GM21447 (cell line): ENCODE results near the gene RAB25.
"Not testable (repeated sequence)": the region's sequence is repeated elsewhere in the genome, so short reads cannot be mapped to it uniquely, and the experiment has no call there.

ENCODE experiments used
- ATAC-seq: cut with Tn5 transposase; IDR thresholded peaks from one replicate; pipeline ENCODE4 v1.9.1; 2021; ENCODE audit not compliant: unreplicated experiment

Gene RAB25

GRCh38 chr1:156054500-156055280, 6.3 kb upstream of the RAB25 start, which contains the start of gene LAMTOR2:
Gene LAMTOR2, plus strand, starts transcription at chr1:156054782. Its CDS starts 108 bp downstream, at chr1:156054890.
- peak; percentile 72 for ATAC-seq

- no peak for ATAC-seq
Observed at GRCh38 chr1:156055281-156056048, 5.5 kb upstream of the RAB25 start.

- no peak for ATAC-seq
Observed at GRCh38 chr1:156056326-156056849, 4.6 kb upstream of the RAB25 start.

DNA sequence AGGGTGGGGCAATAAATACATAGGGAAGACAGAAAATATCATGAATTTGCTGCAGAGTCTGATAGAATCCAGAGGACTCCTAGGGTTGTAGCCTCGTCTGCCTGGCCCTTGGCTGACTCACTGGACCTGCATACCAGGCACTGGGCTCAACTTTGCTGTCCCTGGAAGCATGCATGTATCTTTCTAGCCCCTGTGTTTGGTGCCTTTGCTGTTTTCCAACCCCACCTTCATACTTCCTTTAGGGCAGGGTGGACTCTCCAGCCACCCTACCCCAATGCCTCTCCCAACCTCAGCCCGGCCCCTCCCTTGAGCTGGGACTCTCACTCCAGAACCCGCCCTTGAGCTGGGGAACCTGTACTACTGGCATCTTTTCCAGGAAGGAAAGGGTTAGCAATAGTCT, 1.2 kb downstream of the RAB25 start:
- no peak for ATAC-seq

- no peak for ATAC-seq
Observed at GRCh38 chr1:156063997-156064285, 3.0 kb downstream of the RAB25 start.

DNA sequence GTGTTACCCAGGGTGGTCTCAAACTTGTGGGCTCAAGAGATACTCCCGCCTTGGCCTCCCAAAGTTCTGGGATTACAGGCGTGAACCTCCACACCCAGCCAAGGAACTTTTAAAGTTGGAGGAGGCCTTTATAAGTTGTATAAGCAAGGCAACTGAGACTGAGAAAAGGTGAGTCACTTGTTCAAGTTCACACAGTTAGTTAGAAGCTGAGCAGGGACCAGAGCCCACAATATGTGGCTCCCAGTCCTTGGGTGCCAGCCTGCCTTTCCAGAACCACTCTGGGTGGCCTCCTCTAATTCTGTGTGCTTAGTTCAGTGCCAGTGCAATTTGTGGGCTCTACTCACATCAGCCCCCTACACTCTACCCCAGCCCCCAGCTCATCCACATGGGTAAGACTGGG, 3.7 kb downstream of the RAB25 start:
- no peak for ATAC-seq

- ATAC-seq: no peak
Observed at GRCh38 chr1:156065212-156065611, 4.3 kb downstream of the RAB25 start.

DNA sequence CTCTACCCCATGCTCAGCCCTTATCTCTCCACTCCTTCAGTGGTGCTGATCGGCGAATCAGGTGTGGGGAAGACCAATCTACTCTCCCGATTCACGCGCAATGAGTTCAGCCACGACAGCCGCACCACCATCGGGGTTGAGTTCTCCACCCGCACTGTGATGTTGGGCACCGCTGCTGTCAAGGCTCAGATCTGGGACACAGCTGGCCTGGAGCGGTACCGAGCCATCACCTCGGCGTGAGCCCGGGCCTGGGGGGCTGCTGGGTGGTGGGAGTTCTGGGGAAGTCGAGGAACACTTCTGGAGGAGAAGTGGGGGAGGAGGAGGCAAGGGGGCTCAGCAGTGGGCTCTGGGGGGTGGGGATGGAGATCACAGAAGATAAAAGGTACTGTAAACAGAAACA, 4.9 kb downstream of the RAB25 start:
- ATAC-seq: no peak

DNA sequence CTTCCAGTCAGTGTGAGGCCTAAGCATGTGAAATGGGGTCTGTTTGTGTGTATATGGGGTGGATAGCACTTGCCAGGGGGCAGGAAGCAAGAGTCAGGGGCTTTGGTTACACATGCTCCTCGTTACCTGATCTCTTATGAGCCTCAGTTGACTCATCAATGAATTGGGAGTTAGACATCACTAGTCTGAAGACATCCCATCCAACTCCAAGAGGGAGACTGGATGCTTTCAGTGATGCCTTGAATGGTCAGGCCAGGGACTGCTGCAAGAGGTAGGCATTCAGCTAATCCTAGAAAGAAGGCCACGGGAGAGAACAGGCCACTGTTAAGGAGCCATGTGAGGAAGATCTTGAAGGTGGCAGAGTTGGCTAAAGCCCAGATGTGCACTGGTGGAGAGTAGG, 6.3 kb downstream of the RAB25 start:
- no peak for ATAC-seq

DNA sequence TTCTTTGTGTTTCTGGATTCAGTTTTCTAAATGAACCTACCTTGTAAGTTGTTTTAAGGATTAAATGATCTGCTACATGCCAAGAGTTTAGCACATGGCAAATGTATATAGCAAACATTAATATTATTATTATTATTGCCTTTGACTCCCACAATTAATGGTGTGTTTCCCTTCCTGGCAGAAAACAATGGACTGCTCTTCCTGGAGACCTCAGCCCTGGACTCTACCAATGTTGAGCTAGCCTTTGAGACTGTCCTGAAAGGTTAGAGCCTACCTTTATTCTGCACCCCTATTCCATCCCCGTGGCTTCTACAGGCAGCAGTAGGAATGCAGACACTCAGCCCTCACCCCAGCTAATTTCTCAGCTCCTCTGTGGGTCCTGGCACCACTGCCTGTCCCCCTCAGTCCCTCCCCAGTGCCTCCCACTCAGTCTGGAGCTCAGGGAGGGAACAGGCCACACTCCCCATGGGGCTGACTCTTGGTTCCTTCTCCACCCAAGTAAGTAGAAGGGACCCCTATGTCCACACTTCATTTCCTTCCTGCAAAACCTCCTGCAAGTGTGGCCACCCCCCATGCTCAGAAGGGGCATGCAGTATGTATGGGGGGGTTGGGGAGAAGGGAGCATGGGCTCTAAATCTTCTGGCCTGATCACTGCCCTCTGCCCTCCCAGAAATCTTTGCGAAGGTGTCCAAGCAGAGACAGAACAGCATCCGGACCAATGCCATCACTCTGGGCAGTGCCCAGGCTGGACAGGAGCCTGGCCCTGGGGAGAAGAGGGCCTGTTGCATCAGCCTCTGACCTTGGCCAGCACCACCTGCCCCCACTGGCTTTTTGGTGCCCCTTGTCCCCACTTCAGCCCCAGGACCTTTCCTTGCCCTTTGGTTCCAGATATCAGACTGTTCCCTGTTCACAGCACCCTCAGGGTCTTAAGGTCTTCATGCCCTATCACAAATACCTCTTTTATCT, 8.8 kb downstream of the RAB25 start:
- ATAC-seq: no peak

DNA sequence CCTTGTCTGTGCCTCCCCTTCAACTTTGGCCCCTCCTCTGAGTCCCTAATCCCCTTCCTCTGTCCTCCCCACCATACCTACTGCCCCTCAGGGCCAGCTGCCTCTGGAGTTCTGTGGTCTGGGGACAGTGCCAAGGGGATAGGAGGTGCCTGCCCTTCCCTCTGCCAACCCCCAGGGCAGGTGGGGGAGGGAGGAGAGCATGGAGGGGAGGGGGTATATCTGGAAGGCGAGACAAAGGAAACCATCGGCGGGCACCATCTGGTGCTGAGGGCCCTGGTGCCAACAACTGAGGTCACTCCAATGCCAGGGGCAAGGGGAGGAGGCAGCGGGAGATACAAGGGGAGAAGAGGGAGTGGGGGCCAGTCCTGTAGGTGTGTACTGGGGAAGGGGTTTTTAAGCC, 9.6 kb downstream of the RAB25 start:
- no peak for ATAC-seq

DNA sequence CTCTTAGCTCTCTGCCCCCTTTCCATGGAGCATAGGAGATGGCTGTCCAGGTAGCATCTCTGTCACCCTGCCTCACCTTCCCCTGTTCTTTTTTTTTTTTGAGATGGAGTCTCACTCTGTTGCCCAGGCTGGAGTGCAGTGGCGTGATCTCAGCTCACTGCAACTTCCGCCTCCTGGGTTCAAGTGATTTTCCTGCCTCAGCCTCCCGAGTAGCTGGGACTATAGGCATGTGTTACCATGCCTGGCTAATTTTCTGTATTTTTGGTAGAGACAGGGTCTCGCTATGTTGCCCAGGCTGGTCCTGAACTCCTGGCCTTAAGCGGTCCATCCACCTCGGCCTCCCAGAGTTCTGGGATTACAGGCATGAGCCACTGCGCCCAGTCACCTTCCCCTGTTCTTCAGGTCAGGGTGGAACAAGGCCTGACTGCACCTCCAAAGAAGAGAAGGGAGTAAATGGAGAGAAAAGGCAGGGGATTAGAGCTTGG, 10.4 kb downstream of the RAB25 start:
- ATAC-seq: not testable (repeated sequence)

GRCh38 chr1:156072251-156072650, 11.3 kb downstream of the RAB25 start:
- ATAC-seq: no peak

- no peak for ATAC-seq
Observed at GRCh38 chr1:156073110-156073687, 12.2 kb downstream of the RAB25 start.

DNA sequence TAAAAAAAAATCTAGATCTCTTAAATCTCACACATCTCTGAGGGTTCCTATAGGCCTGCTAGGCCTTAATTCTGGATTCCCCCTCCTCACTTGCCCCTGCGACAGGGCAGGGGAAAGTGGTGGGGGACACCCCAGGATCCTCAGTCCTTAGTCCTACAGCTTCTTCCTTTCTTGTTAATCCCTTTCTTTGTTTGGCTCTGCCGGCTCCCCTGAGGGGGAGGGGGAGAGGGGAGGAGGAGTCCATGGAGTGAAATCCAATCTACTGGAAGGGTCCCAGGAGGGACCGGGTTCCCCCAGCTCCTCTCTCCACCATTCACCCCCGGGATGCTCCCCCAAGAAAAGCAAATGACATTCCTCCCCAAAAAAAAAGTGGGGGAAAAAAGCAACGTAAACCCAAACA, 12.8 kb downstream of the RAB25 start:
- ATAC-seq: no peak

- no peak for ATAC-seq
Observed at GRCh38 chr1:156074661-156075060, 13.7 kb downstream of the RAB25 start.

DNA sequence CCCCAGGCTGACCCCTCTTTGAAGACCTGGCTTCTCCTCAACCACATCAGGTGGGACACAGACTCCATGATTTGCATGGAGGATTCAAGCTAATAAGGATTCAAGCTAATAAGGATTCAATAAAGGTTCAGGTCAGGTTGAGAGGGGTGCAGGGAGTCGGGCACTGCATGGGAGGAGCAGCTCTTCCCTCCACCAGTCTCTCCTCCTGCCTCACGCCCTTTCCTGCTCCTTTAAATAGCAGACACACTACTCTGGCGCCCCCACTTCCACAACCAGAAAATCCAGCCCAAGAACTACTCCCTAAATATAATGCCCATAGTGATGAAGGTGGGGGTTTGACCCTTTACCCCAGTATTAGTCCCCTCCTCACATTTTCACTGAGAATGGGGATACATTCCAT, 14.2 kb downstream of the RAB25 start:
- ATAC-seq: no peak

- ATAC-seq: no peak
Observed at GRCh38 chr1:156075775-156076204, 14.8 kb downstream of the RAB25 start.

DNA sequence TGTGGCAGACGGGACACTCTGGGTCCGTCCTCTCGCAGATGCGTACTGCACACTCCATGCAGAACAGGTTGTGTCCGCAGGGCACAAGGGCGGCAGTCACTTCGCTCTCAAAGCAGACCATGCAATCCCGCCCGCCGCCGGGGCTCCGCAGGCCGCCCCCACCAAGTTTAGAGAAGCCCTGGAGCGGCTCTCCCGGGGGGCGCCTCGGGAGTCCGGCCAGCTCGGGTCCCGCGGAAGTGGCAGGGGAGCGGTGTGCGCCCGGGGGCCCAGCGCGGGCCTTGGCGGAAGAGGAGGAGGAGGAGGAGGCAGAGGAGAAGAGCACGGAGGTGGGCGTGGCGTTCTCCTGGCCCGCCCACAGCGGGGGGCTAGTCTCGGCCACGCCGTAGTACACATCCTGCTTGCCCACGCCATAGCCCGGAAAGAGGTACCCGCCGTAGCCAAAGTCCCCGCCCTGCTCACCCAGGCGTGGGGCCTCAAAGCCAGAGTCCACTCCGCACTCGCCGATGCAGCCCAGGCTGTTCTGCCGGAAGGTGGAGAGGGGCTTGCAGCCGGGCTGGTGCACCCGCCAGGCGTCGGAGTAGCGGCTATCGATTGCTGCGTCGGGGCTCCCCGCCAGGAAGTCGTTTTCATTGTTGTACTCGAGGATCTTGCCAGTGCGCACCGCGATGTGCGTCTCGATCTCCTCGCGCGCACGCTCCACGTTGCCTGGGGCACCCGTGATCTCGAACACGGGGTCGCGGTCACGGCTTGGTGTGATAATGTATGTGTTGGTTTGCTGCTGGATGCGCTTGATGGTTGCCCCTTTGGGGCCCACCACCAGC, 15.9 kb downstream of the RAB25 start:
- no peak for ATAC-seq

- ATAC-seq: no peak
Observed at GRCh38 chr1:156077430-156077760, 16.4 kb downstream of the RAB25 start.
